HFFc6 (cell line): ENCODE data around the gene ARHGAP10. TPM values are rescaled to one million over a fixed set of nuclear protein-coding genes. Genes with fewer than 3 reads are reported as not detected.

Experiments used
- DNase-seq: peaks from one replicate; pipeline ENCODE4 v3.0.0-alpha.2; 2018
- H3K27ac Mint-ChIP-seq: 2 replicates; pipeline ENCODE4 v1.8.0; 2020; ENCODE audit warnings: mild to moderate bottlenecking, mixed read lengths
- H3K27me3 Mint-ChIP-seq: 2 replicates; pipeline ENCODE4 v1.8.0; 2021; ENCODE audit warnings: mild to moderate bottlenecking, moderate library complexity, mixed read lengths; ENCODE audit not compliant: insufficient read depth
- H3K36me3 Mint-ChIP-seq: 2 replicates; pipeline ENCODE4 v1.8.0; 2021; ENCODE audit warnings: low read depth, mixed read lengths
- H3K4me1 Mint-ChIP-seq: 2 replicates; pipeline ENCODE4 v1.8.0; 2020; ENCODE audit warnings: low read depth, mixed read lengths
- H3K4me3 Mint-ChIP-seq: 2 replicates; pipeline ENCODE4 v1.8.0; 2020; ENCODE audit warnings: mild to moderate bottlenecking, moderate library complexity, mixed read lengths
- H3K9me3 Mint-ChIP-seq: 2 replicates; pipeline ENCODE4 v1.8.0; 2020; ENCODE audit warnings: mild to moderate bottlenecking, mixed read lengths
- CTCF ChIP-seq: fragments of 200-600 bp; sonication (generic); IDR thresholded peaks from 2 replicates; pipeline ENCODE4 v1.5.0; 2021; ENCODE audit warnings: antibody characterized with exemption, mild to moderate bottlenecking
- total RNA-seq, 6 experiments: library from RNA; stranded (reverse); fragmentation: NEBNext Ultra II Directional; extraction: Animal tissue kit (Norgen Biotek cat#: 25700); gene quantifications; 2 replicates in 1 of 6; 3 replicates in 5 of 6; pipeline ENCODE4 v1.2.3, GENCODE V29; 2021

Gene ARHGAP10
- total RNA-seq, 6 experiments from 2014 or later: 31.1 to 37.1 (median 32.3) TPM

- H3K4me1 Mint-ChIP-seq: peaks cover 54% of the 10 kb centered on the region
- no peaks in the 10 kb centered on the region for H3K9me3 Mint-ChIP-seq
- no peak overlapping the region for H3K4me3 Mint-ChIP-seq
- TF ChIP-seq CTCF: no peak
- no peak for DNase-seq
- H3K36me3 Mint-ChIP-seq: peaks cover 9% of the 10 kb centered on the region
- H3K27me3 Mint-ChIP-seq: no peaks in the 10 kb centered on the region
- H3K27ac Mint-ChIP-seq: no peak overlapping the region
Measured at GRCh38 chr4:147814376-147814775, 82.5 kb downstream of the ARHGAP10 start.

- Mint-ChIP-seq H3K27ac (no peak overlapping the region), H3K27me3 (no peaks in the 10 kb centered on the region), H3K9me3 (no peaks in the 10 kb centered on the region), H3K36me3 (peaks cover 4% of the 10 kb centered on the region; the same call in 1 of the 2 replicates), H3K4me3 (no peak overlapping the region), H3K4me1 (peaks cover 47% of the 10 kb centered on the region)
- no peak for TF ChIP-seq CTCF
- DNase-seq: no peak
Measured at GRCh38 chr4:147815741-147816140, 83.9 kb downstream of the ARHGAP10 start.

GRCh38 chr4:147816382-147817254 is 84.7 kb downstream of the ARHGAP10 start:
- no peak for TF ChIP-seq CTCF
- Mint-ChIP-seq H3K27ac (peak overlapping the region; percentile 49; the same call in 1 of the 2 replicates), H3K9me3 (no peaks in the 10 kb centered on the region), H3K27me3 (no peaks in the 10 kb centered on the region), H3K36me3 (no peaks in the 10 kb centered on the region), H3K4me1 (peaks cover 51% of the 10 kb centered on the region), H3K4me3 (no peak overlapping the region)
- DNase-seq: no peak

- no peak overlapping the region for H3K27ac Mint-ChIP-seq
- no peaks in the 10 kb centered on the region for H3K9me3 Mint-ChIP-seq
- H3K27me3 Mint-ChIP-seq: peaks cover 4% of the 10 kb centered on the region
- no peak for TF ChIP-seq CTCF
- peaks cover 16% of the 10 kb centered on the region for H3K36me3 Mint-ChIP-seq
- H3K4me1 Mint-ChIP-seq: peaks cover 55% of the 10 kb centered on the region
- no peak for DNase-seq
- no peak overlapping the region for H3K4me3 Mint-ChIP-seq
Measured at GRCh38 chr4:147820975-147821374, 89.1 kb downstream of the ARHGAP10 start.

- no peak for DNase-seq
- Mint-ChIP-seq H3K36me3 (peaks cover 22% of the 10 kb centered on the region), H3K27ac (no peak overlapping the region; the same call in 1 of the 2 replicates), H3K4me3 (no peak overlapping the region), H3K27me3 (peaks cover 4% of the 10 kb centered on the region), H3K4me1 (peaks cover 55% of the 10 kb centered on the region), H3K9me3 (no peaks in the 10 kb centered on the region)
- TF ChIP-seq CTCF: no peak
Measured at GRCh38 chr4:147821555-147821954, 89.7 kb downstream of the ARHGAP10 start.
